ENCODE data around the gene DSCAML1.

The DSCAML1 gene

GRCh38 chr11:117688255-117688797, 108.7 kb downstream of the DSCAML1 start:
- DNase-seq: no peak

GRCh38 chr11:117687776-117688175, 109.2 kb downstream of the DSCAML1 start:
- no peak for DNase-seq

GRCh38 chr11:117686711-117687110, 110.3 kb downstream of the DSCAML1 start:
- DNase-seq: no peak

GRCh38 chr11:117685566-117685965, 111.5 kb downstream of the DSCAML1 start:
- DNase-seq: no peak

GRCh38 chr11:117684731-117685130, 112.3 kb downstream of the DSCAML1 start:
- DNase-seq: no peak

GRCh38 chr11:117684111-117684510, 112.9 kb downstream of the DSCAML1 start:
- DNase-seq: no peak

GRCh38 chr11:117681438-117681837, 115.6 kb downstream of the DSCAML1 start:
- DNase-seq: no peak

GRCh38 chr11:117679461-117679860, 117.6 kb downstream of the DSCAML1 start:
- DNase-seq: no peak

- DNase-seq: no peak
Observed at GRCh38 chr11:117678658-117679406, 118.2 kb downstream of the DSCAML1 start.

- DNase-seq: no peak
Observed at GRCh38 chr11:117677729-117678310, 119.2 kb downstream of the DSCAML1 start.

- no peak for DNase-seq
Observed at GRCh38 chr11:117676501-117676900, 120.5 kb downstream of the DSCAML1 start.

GRCh38 chr11:117673602-117674001, 123.4 kb downstream of the DSCAML1 start:
- no peak for DNase-seq

- no peak for DNase-seq
Observed at GRCh38 chr11:117671370-117671769, 125.6 kb downstream of the DSCAML1 start.

- no peak for DNase-seq
Observed at GRCh38 chr11:117670924-117671323, 126.1 kb downstream of the DSCAML1 start.

GRCh38 chr11:117670443-117670842, 126.6 kb downstream of the DSCAML1 start:
- DNase-seq: no peak

GRCh38 chr11:117669616-117670015, 127.4 kb downstream of the DSCAML1 start:
- DNase-seq: no peak

- DNase-seq: no peak
Observed at GRCh38 chr11:117669062-117669461, 128.0 kb downstream of the DSCAML1 start.

- no peak for DNase-seq
Observed at GRCh38 chr11:117668321-117668751, 128.7 kb downstream of the DSCAML1 start.

- no peak for DNase-seq
Observed at GRCh38 chr11:117664897-117665296, 132.1 kb downstream of the DSCAML1 start.

GRCh38 chr11:117663821-117664220, 133.2 kb downstream of the DSCAML1 start:
- DNase-seq: no peak

- no peak for DNase-seq
Observed at GRCh38 chr11:117663414-117663813, 133.6 kb downstream of the DSCAML1 start.

- no peak for DNase-seq
Observed at GRCh38 chr11:117662671-117663269, 134.2 kb downstream of the DSCAML1 start.

GRCh38 chr11:117662255-117662654, 134.8 kb downstream of the DSCAML1 start:
- DNase-seq: no peak

GRCh38 chr11:117658809-117659208, 138.2 kb downstream of the DSCAML1 start:
- no peak for DNase-seq

Measured in CD4-positive, alpha-beta T cell treated with Interleukin-17A for 1 hour (primary cell).